MCF 10A (cell line): Measurements from ENCODE around the gene SULT1C2. TPM values are rescaled to one million over a fixed set of nuclear protein-coding genes. Genes with fewer than 3 reads are reported as not detected.

Experiments
- BruUV-seq: library from RNA; stranded (reverse); fragments of 400-500 nt; replicated peaks from 2 replicates; lab custom pipeline; 2021; lab: Mats Ljungman, UMichigan
- CTCF ChIA-PET: fragments of 300-600 bp; sonication (Branson Sonifier 250); formaldehyde crosslinking; extraction: SDS; loops from one replicate; lab custom pipeline; 2021; ENCODE audit warnings: antibody characterized with exemption, inconsistent platforms; lab: Yijun Ruan, JAX
- POLR2A ChIA-PET: fragments of 300-600, 350-650 bp; sonication (Branson Sonifier 250); formaldehyde crosslinking; extraction: SDS; loops from one replicate; lab custom pipeline; 2020; ENCODE audit warnings: antibody characterized with exemption, inconsistent platforms; lab: Yijun Ruan, JAX
- DNase-seq: peaks from one replicate; pipeline ENCODE4 v3.0.0-alpha.2; 2018; ENCODE audit not compliant: unreplicated experiment
- H3K27ac Mint-ChIP-seq: one replicate; pipeline ENCODE4 v1.8.0; 2022; ENCODE audit warnings: mild to moderate bottlenecking, low read depth, mixed read lengths; ENCODE audit not compliant: unreplicated experiment
- H3K27me3 Mint-ChIP-seq: one replicate; pipeline ENCODE4 v1.8.0; 2022; ENCODE audit warnings: mixed read lengths; ENCODE audit not compliant: insufficient read depth, unreplicated experiment
- H3K36me3 Mint-ChIP-seq: one replicate; pipeline ENCODE4 v1.8.0; 2022; ENCODE audit warnings: mild to moderate bottlenecking, moderate library complexity, mixed read lengths; ENCODE audit not compliant: insufficient read depth, unreplicated experiment
- H3K4me1 Mint-ChIP-seq: one replicate; pipeline ENCODE4 v1.8.0; 2022; ENCODE audit warnings: mixed read lengths; ENCODE audit not compliant: insufficient read depth, unreplicated experiment
- H3K4me3 Mint-ChIP-seq: one replicate; pipeline ENCODE4 v1.8.0; 2022; ENCODE audit warnings: mild to moderate bottlenecking, moderate library complexity, mixed read lengths; ENCODE audit not compliant: unreplicated experiment
- H3K9me3 Mint-ChIP-seq: one replicate; pipeline ENCODE4 v1.8.0; 2022; ENCODE audit warnings: mixed read lengths; ENCODE audit not compliant: unreplicated experiment
- intact Hi-C: fragments of 100-400 bp; cut with micrococcal nuclease; formaldehyde crosslinking; loops from 2 replicates; pipeline ENCODE4 v1.14.1; 2022
- total RNA-seq: library from RNA; stranded (reverse); gene quantifications from 2 replicates; pipeline ENCODE4 v1.2.3, GENCODE V29; 2022
- TF ChIP-seq, protein P1 (sequence below): fragments of 200-600 bp; IDR thresholded peaks from one replicate; pipeline ENCODE4 v1.8.0; 2022; ENCODE audit warnings: antibody characterized with exemption, mild to moderate bottlenecking; ENCODE audit not compliant: unreplicated experiment

SULT1C2 gene
- total RNA-seq, 1 experiment from 2014 or later: not detected

DNA sequence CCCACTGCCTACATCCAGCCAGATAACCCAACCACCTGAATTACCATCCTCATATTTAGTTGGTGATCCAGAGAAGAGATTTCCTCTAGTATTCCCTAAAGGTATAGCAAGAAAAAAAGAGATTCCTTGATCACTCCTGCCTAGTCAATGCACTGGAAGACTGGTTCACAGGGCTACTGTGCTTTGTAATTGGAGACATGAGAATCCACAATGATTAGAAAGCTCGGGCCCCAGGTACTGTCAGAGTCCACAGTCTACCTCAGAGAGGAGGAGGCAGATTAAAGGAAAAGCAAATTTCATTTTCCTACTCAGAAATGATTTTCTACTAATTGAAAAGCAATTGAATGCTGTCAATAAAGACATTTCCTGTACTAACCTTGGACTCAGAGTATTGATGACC, 26.7 kb upstream of the SULT1C2 start:
- TF ChIP-seq, protein P1, sequence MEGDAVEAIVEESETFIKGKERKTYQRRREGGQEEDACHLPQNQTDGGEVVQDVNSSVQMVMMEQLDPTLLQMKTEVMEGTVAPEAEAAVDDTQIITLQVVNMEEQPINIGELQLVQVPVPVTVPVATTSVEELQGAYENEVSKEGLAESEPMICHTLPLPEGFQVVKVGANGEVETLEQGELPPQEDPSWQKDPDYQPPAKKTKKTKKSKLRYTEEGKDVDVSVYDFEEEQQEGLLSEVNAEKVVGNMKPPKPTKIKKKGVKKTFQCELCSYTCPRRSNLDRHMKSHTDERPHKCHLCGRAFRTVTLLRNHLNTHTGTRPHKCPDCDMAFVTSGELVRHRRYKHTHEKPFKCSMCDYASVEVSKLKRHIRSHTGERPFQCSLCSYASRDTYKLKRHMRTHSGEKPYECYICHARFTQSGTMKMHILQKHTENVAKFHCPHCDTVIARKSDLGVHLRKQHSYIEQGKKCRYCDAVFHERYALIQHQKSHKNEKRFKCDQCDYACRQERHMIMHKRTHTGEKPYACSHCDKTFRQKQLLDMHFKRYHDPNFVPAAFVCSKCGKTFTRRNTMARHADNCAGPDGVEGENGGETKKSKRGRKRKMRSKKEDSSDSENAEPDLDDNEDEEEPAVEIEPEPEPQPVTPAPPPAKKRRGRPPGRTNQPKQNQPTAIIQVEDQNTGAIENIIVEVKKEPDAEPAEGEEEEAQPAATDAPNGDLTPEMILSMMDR: no peak
- ChIA-PET CTCF (no interaction called here), POLR2A (no interaction called here)
- no peak for DNase-seq
- intact Hi-C loops: no loop called here
- BruUV-seq: no TSS peak
- H3K9me3 Mint-ChIP-seq: no peaks in the 10 kb centered on the region
- no peaks in the 10 kb centered on the region for H3K27me3 Mint-ChIP-seq
- no peak overlapping the region for H3K4me3 Mint-ChIP-seq
- no peaks in the 10 kb centered on the region for H3K4me1 Mint-ChIP-seq
- peaks cover 4% of the 10 kb centered on the region for H3K36me3 Mint-ChIP-seq
- H3K27ac Mint-ChIP-seq: no peak overlapping the region

DNA sequence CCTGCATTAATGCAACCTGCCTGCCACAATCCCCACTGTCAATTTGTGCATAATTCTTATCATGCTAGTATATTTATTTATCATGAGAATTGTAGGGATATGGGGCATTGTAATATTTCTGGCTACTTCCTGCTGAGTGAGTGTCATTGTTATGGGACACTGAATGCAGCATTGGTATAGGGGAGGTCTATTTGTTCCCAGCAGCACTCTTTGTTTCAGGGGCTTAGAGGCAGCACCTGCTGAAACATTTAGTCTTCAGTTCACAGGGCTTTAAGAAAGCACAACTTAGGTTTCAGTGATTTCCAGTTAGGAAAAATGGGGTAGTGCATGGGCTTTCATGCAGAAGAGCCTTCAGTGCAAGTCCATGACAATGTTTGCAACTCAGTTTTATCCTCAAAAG, 25.3 kb upstream of the SULT1C2 start:
- ChIA-PET CTCF (interaction anchor here (0.6 kb wide), 1 partner anchor 1300 kb away, joined by 3 read pairs; no protein-coding TSS in a partner anchor), POLR2A (no interaction called here)
- Mint-ChIP-seq H3K4me3 (no peak overlapping the region), H3K36me3 (peaks cover 4% of the 10 kb centered on the region), H3K9me3 (no peaks in the 10 kb centered on the region), H3K4me1 (peaks cover 8% of the 10 kb centered on the region), H3K27me3 (no peaks in the 10 kb centered on the region), H3K27ac (no peak overlapping the region)
- DNase-seq: no peak
- intact Hi-C loops: no loop called here
- no TSS peak for BruUV-seq
- TF ChIP-seq, protein P1: no peak

DNA sequence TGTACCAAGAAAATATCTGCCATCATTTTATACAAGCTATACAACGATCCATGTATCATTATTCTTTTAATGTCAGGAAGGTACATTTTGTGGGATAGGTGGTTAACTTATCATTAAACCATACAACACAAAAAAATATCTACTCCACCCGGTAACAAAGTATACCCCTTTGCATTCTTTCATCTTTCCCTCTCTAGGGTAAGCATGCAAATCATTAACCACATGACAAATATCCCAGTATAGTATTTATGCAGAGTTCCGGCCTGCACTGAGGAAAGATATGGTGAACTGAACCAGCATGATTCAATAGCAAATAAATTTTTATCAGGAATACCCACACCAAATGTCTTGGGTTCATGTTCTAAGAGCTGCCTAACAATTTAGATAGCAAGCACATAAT, 22.5 kb upstream of the SULT1C2 start:
- H3K36me3 Mint-ChIP-seq: peaks cover 4% of the 10 kb centered on the region
- TF ChIP-seq, protein P1: no peak
- intact Hi-C loops: no loop called here
- no peak for DNase-seq
- no peak overlapping the region for H3K4me3 Mint-ChIP-seq
- H3K9me3 Mint-ChIP-seq: peaks cover 7% of the 10 kb centered on the region
- BruUV-seq: no TSS peak
- no peak overlapping the region for H3K27ac Mint-ChIP-seq
- CTCF ChIA-PET: no interaction called here
- POLR2A ChIA-PET: interaction anchor here (0.6 kb wide), 1 partner anchor 334 kb away, joined by 3 read pairs; no protein-coding TSS in a partner anchor
- no peaks in the 10 kb centered on the region for H3K27me3 Mint-ChIP-seq
- H3K4me1 Mint-ChIP-seq: peaks cover 11% of the 10 kb centered on the region

DNA sequence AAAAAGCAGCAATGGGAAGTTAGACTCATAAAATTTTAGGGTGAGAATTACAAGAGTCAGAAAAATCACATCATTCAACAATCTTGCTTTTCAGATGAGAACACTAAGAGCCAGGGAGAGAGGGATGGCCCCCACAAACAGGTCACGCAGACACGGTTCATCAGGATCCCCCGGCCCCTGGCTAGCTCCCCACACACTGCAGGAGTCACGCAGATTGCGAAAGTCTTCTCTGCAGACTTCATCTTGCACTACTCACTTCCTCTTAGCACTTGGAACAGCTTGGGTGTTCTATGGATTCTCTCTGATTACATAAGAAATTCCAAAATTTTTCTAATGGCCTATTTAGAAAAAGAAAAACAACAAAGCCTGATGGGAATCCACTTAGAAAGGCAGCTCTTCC, 21.6 kb upstream of the SULT1C2 start:
- TF ChIP-seq, protein P1: no peak
- intact Hi-C loops: no loop called here
- no peaks in the 10 kb centered on the region for H3K27me3 Mint-ChIP-seq

More for the DNA sequence above, 21.6 kb upstream of the SULT1C2 start:
- Mint-ChIP-seq H3K4me1 (peaks cover 12% of the 10 kb centered on the region), H3K4me3 (no peak overlapping the region), H3K9me3 (peaks cover 7% of the 10 kb centered on the region), H3K27ac (peak overlapping the region; percentile 10), H3K36me3 (peaks cover 4% of the 10 kb centered on the region)
- no TSS peak for BruUV-seq
- CTCF ChIA-PET: interaction anchor here (2.1 kb wide), 1 partner anchor 22 kb away, joined by 6 read pairs; the partner anchor contains the start of gene SULT1C2
- POLR2A ChIA-PET: no interaction called here
- DNase-seq: peak; percentile 57
